Activated CD4-positive, alpha-beta T cell treated with anti-CD3 and anti-CD28 coated beads for 36 hours (primary cell): Measurements from ENCODE around the gene ENKD1. TPM values are rescaled to one million over a fixed set of nuclear protein-coding genes. Genes with fewer than 3 reads are reported as not detected.
A peak's percentile ranks its signal among the peaks of the same experiment; 100 is the strongest.

Source experiments
- ATAC-seq: fragments of 200-7000 bp; cut with Tn5 transposase; one replicate; pipeline ENCODE4 v1.10.0; 2021; ENCODE audit warnings: mild to moderate bottlenecking, moderate library complexity
- CTCF ChIA-PET: fragments of 350-600 bp; sonication (Branson Sonifier 250); formaldehyde crosslinking; loops from one replicate; lab custom pipeline; 2021; ENCODE audit warnings: antibody characterized with exemption; lab: Charles Lee
- POLR2A ChIA-PET: fragments of 350-600 bp; sonication (Branson Sonifier 250); formaldehyde crosslinking; loops from one replicate; lab custom pipeline; 2021; ENCODE audit warnings: antibody characterized with exemption, inconsistent platforms; lab: Charles Lee
- DNase-seq: peaks from one replicate; pipeline ENCODE4 v3.0.0-alpha.2; 2020
- H3K27ac Mint-ChIP-seq: one replicate; pipeline ENCODE4 v1.8.0; 2021; ENCODE audit warnings: mixed read lengths
- H3K27me3 Mint-ChIP-seq: one replicate; pipeline ENCODE4 v1.8.0; 2021; ENCODE audit warnings: mixed read lengths
- H3K36me3 Mint-ChIP-seq: one replicate; pipeline ENCODE4 v1.8.0; 2021; ENCODE audit warnings: low read depth, mixed read lengths
- H3K4me1 Mint-ChIP-seq: one replicate; pipeline ENCODE4 v1.8.0; 2021; ENCODE audit warnings: mixed read lengths
- H3K4me3 Mint-ChIP-seq: one replicate; pipeline ENCODE4 v1.8.0; 2021; ENCODE audit warnings: mild to moderate bottlenecking, moderate library complexity, mixed read lengths
- H3K9me3 Mint-ChIP-seq: one replicate; pipeline ENCODE4 v1.8.0; 2021; ENCODE audit warnings: low read depth, mixed read lengths
- intact Hi-C, 2 experiments: fragments of 100-400 bp; cut with DNase I in 1 of 2; cut with micrococcal nuclease in 1 of 2; formaldehyde crosslinking; loops; one replicate each; pipeline versions ENCODE4 v1.14.2 to v1.15.1; 2022 to 2024; cut with DNase I, micrococcal nuclease
- total RNA-seq, 2 experiments: library from RNA; stranded (reverse); gene quantifications; one replicate each; pipeline ENCODE4 v1.2.3, GENCODE V29; 2021

ENKD1 gene
- total RNA-seq, 2 experiments from 2014 or later: 11.7 to 12.0 TPM

- Mint-ChIP-seq H3K4me1 (peaks cover 9% of the 10 kb centered on the region), H3K9me3 (no peaks in the 10 kb centered on the region), H3K4me3 (no peak overlapping the region), H3K27me3 (no peaks in the 10 kb centered on the region), H3K27ac (no peak overlapping the region), H3K36me3 (no peaks in the 10 kb centered on the region)
- no peak for ATAC-seq
- ChIA-PET CTCF (interaction anchor here (0.6 to 10.5 kb wide), 18 partner anchors 8 to 371 kb away, joined by 3 to 99 read pairs (median 3); partner anchors contain the start of genes PARD6A, RANBP10 and TSNAXIP1), POLR2A (interaction anchor here (0.6 kb wide), 1 partner anchor 264 kb away, joined by 3 read pairs; no protein-coding TSS in a partner anchor)
- intact Hi-C loops: loop anchor here (1.0 to 10.0 kb wide), 5 partner anchors 45 to 372 kb away; partner anchors contain the start of genes GFOD2 (in 1 of the 2) and PSMB10 (in 1 of the 2)
- DNase-seq: no peak
Measured at GRCh38 chr16:67672306-67672705, 5.8 kb upstream of the ENKD1 start.

GRCh38 chr16:67669499-67670101, 3.0 kb upstream of the ENKD1 start:
- ATAC-seq (no peak), DNase-seq (no peak)
- no peak overlapping the region for H3K4me3 Mint-ChIP-seq
- H3K36me3 Mint-ChIP-seq: no peaks in the 10 kb centered on the region
- H3K27me3 Mint-ChIP-seq: no peaks in the 10 kb centered on the region
- ChIA-PET CTCF (interaction anchor here (0.5 to 10.5 kb wide), 15 partner anchors 9 to 303 kb away, joined by 3 to 99 read pairs (median 3); partner anchors contain the start of gene PARD6A), POLR2A (no interaction called here)
- H3K4me1 Mint-ChIP-seq: peaks cover 19% of the 10 kb centered on the region
- H3K9me3 Mint-ChIP-seq: no peaks in the 10 kb centered on the region
- intact Hi-C loops: loop anchor here (5.0 to 10.0 kb wide), 3 partner anchors 48 to 375 kb away; partner anchors contain the start of genes GFOD2 (in 1 of the 2) and PSMB10 (in 1 of the 2)
- no peak overlapping the region for H3K27ac Mint-ChIP-seq

- H3K4me3 Mint-ChIP-seq: no peak overlapping the region
- no peaks in the 10 kb centered on the region for H3K9me3 Mint-ChIP-seq
- POLR2A ChIA-PET: interaction anchor here (0.6 kb wide), 1 partner anchor 10 kb away, joined by 3 read pairs; no protein-coding TSS in a partner anchor
- no peak overlapping the region for H3K27ac Mint-ChIP-seq
- no peaks in the 10 kb centered on the region for H3K36me3 Mint-ChIP-seq
- DNase-seq (peak; percentile 57), ATAC-seq (no peak)
- CTCF ChIA-PET: interaction anchor here (0.6 to 10.5 kb wide), 16 partner anchors 9 to 180 kb away, joined by 3 to 99 read pairs (median 4); partner anchors contain the start of genes CARMIL2 and GFOD2
- H3K4me1 Mint-ChIP-seq: peaks cover 19% of the 10 kb centered on the region
- H3K27me3 Mint-ChIP-seq: no peaks in the 10 kb centered on the region
- intact Hi-C loops: loop anchor here (1.0 kb wide), 2 partner anchors 147 to 178 kb away; partner anchors contain the start of gene NUTF2 (in 1 of the 2)
Measured at GRCh38 chr16:67668495-67669157, 2.1 kb upstream of the ENKD1 start.

GRCh38 chr16:67667817-67668494, 1.4 kb upstream of the ENKD1 start:
- intact Hi-C loops: loop anchor here (1.0 to 2.0 kb wide), 3 partner anchors 121 to 178 kb away; partner anchors contain the start of gene NUTF2 (in 1 of the 2)
- ChIA-PET POLR2A (interaction anchor here (0.5 to 0.7 kb wide), 3 partner anchors 11 to 232 kb away, joined by 3 read pairs; no protein-coding TSS in a partner anchor), CTCF (interaction anchor here (0.6 to 10.5 kb wide), 30 partner anchors 9 to 426 kb away, joined by 3 to 99 read pairs (median 4); partner anchors contain the start of genes ATP6V0D1, CARMIL2, GFOD2 and RANBP10)
- H3K4me3 Mint-ChIP-seq: no peak overlapping the region
- DNase-seq (peak; percentile 92), ATAC-seq (peak; percentile 91)
- no peaks in the 10 kb centered on the region for H3K27me3 Mint-ChIP-seq
- no peak overlapping the region for H3K27ac Mint-ChIP-seq
- peaks cover 2% of the 10 kb centered on the region for H3K36me3 Mint-ChIP-seq
- H3K9me3 Mint-ChIP-seq: no peaks in the 10 kb centered on the region
- H3K4me1 Mint-ChIP-seq: peaks cover 19% of the 10 kb centered on the region

- Mint-ChIP-seq H3K36me3 (peaks cover 4% of the 10 kb centered on the region), H3K4me1 (peaks cover 19% of the 10 kb centered on the region), H3K4me3 (peak overlapping the region; percentile 78), H3K9me3 (no peaks in the 10 kb centered on the region), H3K27ac (peak overlapping the region; percentile 84), H3K27me3 (no peaks in the 10 kb centered on the region)
- ATAC-seq (no peak), DNase-seq (no peak)
- intact Hi-C loops: loop anchor here in 1 of 2 experiments (2.0 kb wide), 1 partner anchor 121 kb away; no protein-coding TSS in a partner anchor
- ChIA-PET POLR2A (interaction anchor here (0.5 to 0.7 kb wide), 2 partner anchors 216 to 233 kb away, joined by 3 read pairs; no protein-coding TSS in a partner anchor), CTCF (interaction anchor here (0.5 to 10.5 kb wide), 25 partner anchors 9 to 427 kb away, joined by 3 to 99 read pairs (median 4); partner anchors contain the start of genes ATP6V0D1, CARMIL2, RANBP10 and TSNAXIP1)
Measured at GRCh38 chr16:67667453-67667816, 885 bp upstream of the ENKD1 start.

GRCh38 chr16:67666032-67666551, 458 bp downstream of the ENKD1 start:
- peak overlapping the region; percentile 78 for H3K4me3 Mint-ChIP-seq
- ATAC-seq (peak; percentile 5), DNase-seq (peak; percentile 53)
- ChIA-PET POLR2A (interaction anchor here (0.6 kb wide), 1 partner anchor 75 kb away, joined by 4 read pairs; no protein-coding TSS in a partner anchor), CTCF (interaction anchor here (0.5 to 10.5 kb wide), 10 partner anchors 25 to 422 kb away, joined by 3 to 99 read pairs (median 7); partner anchors contain the start of genes ATP6V0D1 and CTCF)
- intact Hi-C loops: loop anchor here in 1 of 2 experiments (1.0 to 2.0 kb wide), 4 partner anchors 53 to 185 kb away; partner anchors contain the start of genes ATP6V0D1, CTCF and GFOD2
- no peaks in the 10 kb centered on the region for H3K9me3 Mint-ChIP-seq
- H3K4me1 Mint-ChIP-seq: peaks cover 23% of the 10 kb centered on the region
- no peaks in the 10 kb centered on the region for H3K27me3 Mint-ChIP-seq
- no peak overlapping the region for H3K27ac Mint-ChIP-seq
- H3K36me3 Mint-ChIP-seq: peaks cover 9% of the 10 kb centered on the region

GRCh38 chr16:67665598-67665997, 952 bp downstream of the ENKD1 start:
- H3K27ac Mint-ChIP-seq: peak overlapping the region; percentile 47
- no peaks in the 10 kb centered on the region for H3K9me3 Mint-ChIP-seq
- H3K27me3 Mint-ChIP-seq: no peaks in the 10 kb centered on the region
- POLR2A ChIA-PET: interaction anchor here (0.6 kb wide), 1 partner anchor 179 kb away, joined by 3 read pairs; no protein-coding TSS in a partner anchor
- no peak for ATAC-seq
- no peak for DNase-seq
- intact Hi-C loops: no loop called here
- CTCF ChIA-PET: interaction anchor here (0.5 to 10.5 kb wide), 7 partner anchors 7 to 421 kb away, joined by 3 to 99 read pairs (median 4); partner anchors contain the start of genes ATP6V0D1 and CTCF
- peaks cover 23% of the 10 kb centered on the region for H3K4me1 Mint-ChIP-seq
- H3K4me3 Mint-ChIP-seq: peak overlapping the region; percentile 73
- H3K36me3 Mint-ChIP-seq: peaks cover 9% of the 10 kb centered on the region

- CTCF ChIA-PET: interaction anchor here (2.2 to 10.5 kb wide), 5 partner anchors 8 to 183 kb away, joined by 6 to 99 read pairs (median 13); partner anchors contain the start of genes ATP6V0D1 and CTCF
- H3K4me3 Mint-ChIP-seq: no peak overlapping the region
- H3K27me3 Mint-ChIP-seq: no peaks in the 10 kb centered on the region
Measured at GRCh38 chr16:67664871-67665270, 1.7 kb downstream of the ENKD1 start.

GRCh38 chr16:67664258-67664657, 2.3 kb downstream of the ENKD1 start:
- intact Hi-C loops: loop anchor here (5.0 kb wide), 5 partner anchors 117 to 1523 kb away; partner anchors contain the start of genes AGRP (in 1 of the 2), ATP6V0D1 (in 1 of the 2), FHOD1 (in 1 of the 2) and HSF4 (in 1 of the 2)
- no peak overlapping the region for H3K27ac Mint-ChIP-seq
- peaks cover 12% of the 10 kb centered on the region for H3K36me3 Mint-ChIP-seq
- POLR2A ChIA-PET: interaction anchor here (0.5 to 0.9 kb wide), 2 partner anchors 97 to 268 kb away, joined by 3 to 5 read pairs; no protein-coding TSS in a partner anchor
- CTCF ChIA-PET: interaction anchor here (0.5 to 10.5 kb wide), 12 partner anchors 9 to 577 kb away, joined by 3 to 99 read pairs (median 7); partner anchors contain the start of genes ATP6V0D1, CARMIL2, CTCF and TMEM208
- no peaks in the 10 kb centered on the region for H3K9me3 Mint-ChIP-seq
- no peak for DNase-seq
- H3K4me3 Mint-ChIP-seq: no peak overlapping the region
- no peak for ATAC-seq
- peaks cover 23% of the 10 kb centered on the region for H3K4me1 Mint-ChIP-seq
- H3K27me3 Mint-ChIP-seq: no peaks in the 10 kb centered on the region

More at GRCh38 chr16:67664871-67665270, 1.7 kb downstream of the ENKD1 start:
- Mint-ChIP-seq H3K27ac (no peak overlapping the region), H3K36me3 (peaks cover 9% of the 10 kb centered on the region), H3K4me1 (peaks cover 23% of the 10 kb centered on the region), H3K9me3 (no peaks in the 10 kb centered on the region)
- intact Hi-C loops: loop anchor here (5.0 kb wide), 5 partner anchors 118 to 1522 kb away; partner anchors contain the start of genes AGRP (in 1 of the 2), ATP6V0D1 (in 1 of the 2), FHOD1 (in 1 of the 2) and HSF4 (in 1 of the 2)
- no peak for DNase-seq
- no peak for ATAC-seq
- POLR2A ChIA-PET: no interaction called here
